NCI-H146 treated with DMSO at 0.1 percent for 48 hours (cell line): Measurements from ENCODE around the gene MLYCD.

Experiments used
- DNase-seq: peaks from one replicate; lab custom pipeline; 2025; ENCODE audit not compliant: unreplicated experiment; lab: John Stamatoyannopoulos, UW

Gene MLYCD

DNA sequence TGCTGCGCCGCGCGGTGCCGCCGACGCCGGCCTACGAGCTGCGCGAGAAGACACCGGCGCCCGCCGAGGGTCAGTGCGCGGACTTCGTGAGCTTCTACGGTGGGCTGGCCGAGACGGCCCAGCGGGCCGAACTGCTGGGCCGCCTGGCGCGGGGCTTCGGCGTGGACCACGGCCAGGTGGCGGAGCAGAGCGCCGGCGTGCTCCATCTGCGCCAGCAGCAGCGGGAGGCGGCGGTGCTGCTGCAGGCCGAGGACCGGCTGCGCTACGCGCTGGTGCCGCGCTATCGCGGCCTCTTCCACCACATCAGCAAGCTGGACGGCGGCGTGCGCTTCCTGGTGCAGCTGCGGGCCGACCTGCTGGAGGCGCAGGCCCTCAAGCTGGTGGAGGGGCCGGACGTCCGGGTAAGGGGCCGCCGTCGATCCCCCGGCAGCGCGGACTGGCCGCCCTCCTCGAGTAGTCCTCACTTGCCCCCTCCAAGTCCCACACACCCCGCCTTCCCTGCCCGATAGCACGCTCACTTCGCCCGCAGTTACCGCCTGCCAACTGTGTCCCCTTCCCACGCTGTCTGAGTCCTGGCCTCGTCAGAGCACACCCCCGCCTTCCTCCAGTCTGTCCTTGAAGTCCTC is 470 bp downstream of the MLYCD start:
- DNase-seq = no peak

DNA sequence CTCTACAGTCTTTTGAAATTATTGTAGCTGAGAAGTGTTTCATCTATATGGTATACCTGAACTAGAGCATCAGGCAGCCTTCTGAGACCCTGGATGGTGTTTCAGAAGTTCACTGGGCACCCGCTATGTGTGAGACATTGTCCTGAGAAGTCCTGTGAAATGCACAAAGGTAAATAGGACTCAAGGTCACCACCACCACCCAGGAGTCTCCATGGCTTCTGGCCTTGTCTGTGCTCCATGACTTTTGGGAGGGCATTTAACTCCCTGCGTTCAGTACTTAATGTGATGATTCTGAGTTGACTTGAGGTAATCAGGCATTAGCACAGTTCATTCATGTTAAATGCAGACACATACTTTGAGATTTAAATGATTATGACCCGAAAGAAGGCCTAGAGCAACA is 1.1 kb downstream of the MLYCD start:
- DNase-seq = no peak

DNA sequence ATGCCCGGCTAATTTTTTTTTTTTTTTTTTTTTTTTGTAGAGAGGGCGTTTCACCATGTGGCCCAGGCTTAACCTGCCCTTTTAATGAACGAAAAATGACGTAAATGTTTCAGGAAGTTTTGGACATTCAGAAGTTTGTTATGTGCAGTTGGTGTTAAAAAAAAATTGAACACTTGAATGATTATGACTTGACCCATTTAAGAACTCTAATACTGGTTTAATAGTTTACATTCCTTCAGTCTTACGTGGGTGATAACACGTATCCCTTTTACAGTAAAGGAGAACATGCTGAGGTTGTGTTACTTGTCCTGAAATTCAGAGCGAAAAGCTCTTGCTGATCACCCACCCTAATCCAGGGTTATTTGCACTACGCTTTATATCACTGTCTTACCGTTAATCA is 1.7 kb downstream of the MLYCD start:
- no peak for DNase-seq

DNA sequence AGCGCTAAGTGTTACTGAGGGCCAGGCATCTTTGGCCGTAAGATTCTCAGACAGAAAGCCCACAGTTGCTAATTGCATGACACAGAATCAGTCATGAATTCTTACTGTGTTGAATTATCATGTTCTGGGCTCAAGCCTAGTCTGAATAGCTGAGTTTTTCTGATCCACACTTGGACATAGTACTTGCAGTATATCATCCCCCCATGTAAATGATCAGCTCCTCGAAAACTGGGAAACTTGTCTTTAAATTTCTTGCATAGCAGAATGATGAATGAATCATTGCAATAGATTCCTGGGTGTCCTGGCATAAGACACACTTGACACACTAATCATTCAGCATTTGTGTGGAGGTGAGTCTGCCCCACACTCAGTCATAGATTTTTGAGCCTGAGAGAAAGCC is 2.2 kb downstream of the MLYCD start:
- no peak for DNase-seq

DNA sequence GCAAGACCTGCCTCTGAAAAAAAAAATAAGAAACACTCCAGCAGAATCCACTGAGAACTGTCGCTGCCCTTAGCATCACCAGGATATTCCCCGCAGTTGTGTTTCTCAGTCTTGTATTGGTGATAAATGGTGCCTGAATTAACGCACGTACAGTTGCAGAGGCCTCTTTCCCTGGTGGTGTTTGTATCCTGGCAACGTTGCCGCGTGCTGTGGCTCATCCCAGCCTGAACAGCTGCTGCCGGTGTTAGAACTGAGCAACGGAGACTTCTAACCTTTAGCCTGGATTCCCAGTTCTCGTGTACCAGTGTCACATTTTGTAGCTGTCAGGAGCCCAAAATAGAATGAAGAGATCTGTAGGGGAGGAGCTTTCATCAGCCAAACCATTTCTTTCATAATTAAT is 4.8 kb downstream of the MLYCD start:
- no peak for DNase-seq

DNA sequence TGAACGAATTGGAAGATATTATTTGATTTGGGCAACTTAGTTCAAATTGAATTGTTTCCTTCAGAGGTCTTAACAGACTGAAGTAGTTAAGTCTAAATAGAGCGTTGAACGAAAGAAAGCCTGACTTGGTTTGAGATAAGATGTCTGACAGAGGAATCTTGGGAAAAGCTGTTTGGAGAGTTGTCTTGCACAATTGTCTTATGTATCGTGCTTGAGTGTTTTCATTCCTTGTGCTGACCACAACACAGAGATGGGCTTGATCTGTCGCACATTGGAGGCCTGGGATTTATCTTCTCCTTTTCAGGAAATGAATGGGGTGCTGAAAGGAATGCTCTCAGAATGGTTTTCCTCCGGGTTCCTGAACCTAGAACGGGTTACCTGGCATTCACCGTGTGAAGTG is 7.8 kb downstream of the MLYCD start:
- no peak for DNase-seq

DNA sequence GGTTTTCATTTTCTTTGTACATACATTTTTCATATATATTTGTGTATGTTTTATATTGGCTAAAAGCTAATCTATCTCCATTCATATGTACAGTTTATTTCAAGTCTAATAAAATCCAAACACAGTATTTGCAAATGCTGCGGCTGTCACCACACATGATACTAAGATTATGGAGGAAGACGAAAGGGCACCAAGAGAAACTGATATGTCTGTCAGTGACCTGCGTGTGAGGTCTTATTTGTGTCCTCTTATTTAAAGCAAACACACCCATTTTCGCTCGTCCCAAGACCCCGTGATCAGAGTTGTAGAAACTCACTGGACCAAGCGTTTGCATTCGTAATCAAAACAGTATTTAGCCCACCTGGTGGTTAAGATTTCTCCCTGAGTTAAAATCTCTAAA is 8.2 kb downstream of the MLYCD start:
- no peak for DNase-seq

DNA sequence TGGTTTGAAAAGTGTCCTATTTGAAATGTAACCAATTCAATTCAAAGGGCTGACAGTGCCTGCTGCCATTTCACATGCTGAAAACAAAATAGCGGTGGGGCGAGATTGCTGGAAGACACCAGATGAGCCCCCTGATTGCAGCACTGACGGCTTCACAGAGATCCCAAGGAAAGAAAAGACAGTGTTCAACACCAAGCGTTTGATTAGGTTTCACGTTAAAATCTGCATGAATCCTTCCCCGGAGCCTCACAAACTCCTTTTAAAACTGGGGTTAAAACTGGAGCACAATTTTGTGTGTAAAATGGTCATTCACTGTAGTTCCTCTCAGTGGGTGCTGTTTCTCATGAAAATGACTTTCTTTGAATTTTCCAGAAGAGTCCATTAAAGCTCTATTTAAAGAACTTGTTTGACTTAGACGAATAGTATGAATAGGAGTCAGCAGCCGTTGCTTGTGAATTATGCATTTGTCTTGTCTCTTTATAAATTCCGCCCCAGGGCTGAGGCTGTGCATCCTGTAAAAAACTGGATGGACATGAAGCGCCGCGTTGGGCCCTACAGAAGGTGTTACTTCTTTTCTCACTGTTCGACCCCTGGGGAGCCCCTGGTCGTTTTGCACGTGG is 8.8 kb downstream of the MLYCD start:
- DNase-seq = no peak

DNA sequence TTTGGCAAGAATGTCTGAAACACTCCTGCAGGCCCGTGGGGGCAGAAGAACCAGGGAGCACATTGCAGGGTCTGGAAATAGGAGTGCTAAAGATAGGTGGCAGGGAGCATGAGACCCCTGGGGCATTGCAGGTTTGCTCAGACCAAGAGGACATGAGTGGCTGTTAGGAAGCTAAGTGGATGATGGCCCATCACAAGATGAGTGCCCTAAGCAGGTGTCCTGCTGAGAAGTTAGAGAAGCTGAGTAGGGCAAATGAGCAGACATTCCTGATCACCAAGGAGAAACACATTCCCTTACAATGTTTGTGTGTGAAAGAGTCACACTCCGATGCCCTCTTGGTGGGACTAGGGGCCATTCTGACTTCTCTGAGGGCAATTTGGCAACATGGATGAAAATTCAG is 9.9 kb downstream of the MLYCD start:
- DNase-seq = no peak

DNA sequence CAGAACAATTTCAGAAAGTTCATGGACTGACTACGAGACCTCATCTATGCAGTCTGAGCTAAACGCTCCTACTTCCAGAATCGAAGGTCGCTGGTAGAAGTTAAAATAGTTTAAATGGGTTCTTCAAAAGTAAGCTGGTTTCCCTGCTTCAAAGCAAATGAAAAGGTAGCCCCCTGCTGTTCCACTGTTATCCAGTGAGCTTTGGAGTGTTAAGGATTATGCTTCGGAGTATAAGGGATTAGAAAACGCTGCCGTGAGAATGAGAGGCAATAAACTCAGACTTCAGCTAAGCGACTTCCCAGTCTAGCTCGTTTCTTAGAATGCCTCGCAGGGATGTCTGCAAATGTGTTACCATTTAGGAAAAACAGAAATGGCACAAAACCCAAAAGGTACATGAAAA is 12.4 kb downstream of the MLYCD start:
- DNase-seq = no peak

DNA sequence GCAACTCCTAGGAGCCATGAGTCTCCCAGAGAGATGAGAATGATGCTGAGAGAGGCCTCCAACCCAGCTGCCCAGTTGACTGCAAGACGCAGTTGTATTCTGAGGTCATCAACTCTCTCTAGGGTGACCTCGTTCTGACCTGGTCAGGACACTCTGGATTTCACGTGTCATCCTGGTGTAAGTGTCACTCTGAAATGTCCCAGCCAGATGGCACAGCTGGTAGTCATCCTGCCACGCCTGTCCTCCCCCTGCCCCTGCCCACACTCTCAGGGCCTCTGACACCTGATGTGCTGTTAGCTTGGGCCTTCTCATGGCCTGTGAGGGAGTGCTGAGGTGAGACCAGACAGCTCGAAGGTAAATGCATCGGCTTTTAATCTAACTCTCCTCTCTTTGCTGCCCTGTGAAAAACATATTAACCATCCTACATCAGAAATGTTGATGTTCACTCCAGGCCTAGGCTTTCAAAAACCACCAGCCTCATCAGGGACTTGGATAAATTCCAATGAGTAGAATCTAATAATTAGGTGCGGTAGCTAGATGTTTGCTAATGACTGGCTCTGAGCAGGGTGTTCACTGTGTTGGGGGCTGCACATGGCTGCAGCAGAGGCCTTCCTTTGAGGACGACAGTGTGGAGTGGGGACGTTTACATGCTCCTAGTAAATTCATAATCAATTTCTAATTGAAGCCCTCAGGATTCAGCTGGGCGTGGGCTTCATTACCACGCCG is 13.8 kb downstream of the MLYCD start:
- no peak for DNase-seq

DNA sequence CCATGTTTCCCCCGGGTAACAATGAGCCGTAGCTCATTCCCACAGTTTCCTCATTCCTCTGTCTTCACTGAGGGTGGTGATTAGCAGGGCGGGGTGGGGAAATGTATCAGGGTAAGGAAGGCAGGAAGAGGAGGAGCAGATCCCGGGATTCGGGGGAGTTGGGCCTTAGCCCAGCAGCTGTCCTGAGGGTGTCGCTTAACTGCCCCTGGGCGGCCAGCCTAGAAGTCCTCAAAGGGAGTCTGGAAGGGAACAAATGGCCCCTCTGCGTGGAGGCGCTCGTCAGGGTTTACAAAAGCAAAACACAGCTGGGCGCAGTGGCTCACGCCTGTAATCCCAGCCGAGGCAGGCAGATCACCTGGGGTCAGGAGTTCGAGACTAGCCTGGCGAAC is 14.3 kb downstream of the MLYCD start:
- DNase-seq = no peak

DNA sequence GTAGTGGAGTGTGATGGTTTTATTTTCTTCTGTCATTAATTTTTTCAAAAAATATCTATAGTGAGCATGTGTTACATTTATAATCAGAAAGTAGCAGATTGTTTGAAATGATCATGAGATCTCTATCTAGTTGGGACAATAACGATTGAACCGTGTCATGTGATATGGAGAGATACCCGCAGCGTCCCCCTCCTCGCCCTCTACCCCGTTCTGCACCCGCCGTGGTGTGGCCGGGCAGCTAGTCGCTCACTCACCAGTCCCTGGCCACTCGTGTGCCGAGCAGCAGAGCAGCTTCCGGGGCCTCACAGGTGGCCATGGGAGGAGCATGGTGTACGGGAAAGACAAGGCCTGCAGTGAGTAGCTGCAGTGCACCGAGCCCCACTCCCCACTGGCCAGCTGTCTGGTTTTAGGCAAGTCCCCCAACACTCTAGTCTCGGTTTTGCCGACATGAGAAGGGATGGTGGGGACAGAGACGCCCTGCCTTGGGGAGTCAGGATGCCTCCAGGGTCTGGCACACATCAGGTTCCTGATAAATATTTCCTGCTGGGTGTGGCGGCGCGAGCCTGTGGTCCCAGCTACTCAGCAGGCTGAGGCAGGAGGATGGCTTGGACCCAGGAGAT is 15.3 kb downstream of the MLYCD start:
- DNase-seq = no peak

DNA sequence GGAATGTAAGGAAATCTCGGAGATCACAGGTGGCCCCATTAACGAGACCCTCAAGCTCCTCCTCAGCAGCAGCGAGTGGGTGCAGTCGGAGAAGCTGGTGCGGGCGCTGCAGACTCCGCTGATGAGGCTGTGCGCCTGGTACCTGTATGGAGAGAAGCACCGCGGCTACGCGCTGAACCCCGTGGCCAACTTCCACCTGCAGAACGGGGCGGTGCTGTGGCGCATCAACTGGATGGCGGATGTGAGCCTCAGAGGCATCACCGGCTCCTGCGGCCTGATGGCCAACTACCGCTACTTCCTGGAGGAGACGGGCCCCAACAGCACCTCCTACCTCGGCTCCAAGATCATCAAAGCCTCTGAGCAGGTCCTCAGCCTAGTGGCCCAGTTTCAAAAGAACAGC is 16.2 kb downstream of the MLYCD start:
- DNase-seq = no peak

DNA sequence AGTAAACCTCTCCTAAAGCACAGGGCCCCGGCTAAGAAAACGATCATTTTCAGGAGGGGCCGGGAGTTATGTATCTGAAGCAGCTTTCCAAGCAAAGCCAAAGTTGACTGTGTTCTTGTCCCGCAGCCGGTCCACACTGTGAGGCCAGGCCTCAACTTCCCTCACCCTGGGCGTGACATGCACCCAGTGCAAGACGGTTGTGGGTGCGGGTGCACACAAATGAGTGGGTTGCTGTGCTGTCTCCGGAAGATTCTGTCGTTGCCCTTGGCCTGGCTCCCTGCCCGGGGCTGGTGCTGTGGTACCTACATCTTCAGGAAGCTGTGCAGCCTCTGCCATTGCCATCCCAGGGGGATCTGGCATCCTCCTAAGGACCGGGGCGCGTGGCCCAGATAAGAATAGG is 16.6 kb downstream of the MLYCD start:
- no peak for DNase-seq

DNA sequence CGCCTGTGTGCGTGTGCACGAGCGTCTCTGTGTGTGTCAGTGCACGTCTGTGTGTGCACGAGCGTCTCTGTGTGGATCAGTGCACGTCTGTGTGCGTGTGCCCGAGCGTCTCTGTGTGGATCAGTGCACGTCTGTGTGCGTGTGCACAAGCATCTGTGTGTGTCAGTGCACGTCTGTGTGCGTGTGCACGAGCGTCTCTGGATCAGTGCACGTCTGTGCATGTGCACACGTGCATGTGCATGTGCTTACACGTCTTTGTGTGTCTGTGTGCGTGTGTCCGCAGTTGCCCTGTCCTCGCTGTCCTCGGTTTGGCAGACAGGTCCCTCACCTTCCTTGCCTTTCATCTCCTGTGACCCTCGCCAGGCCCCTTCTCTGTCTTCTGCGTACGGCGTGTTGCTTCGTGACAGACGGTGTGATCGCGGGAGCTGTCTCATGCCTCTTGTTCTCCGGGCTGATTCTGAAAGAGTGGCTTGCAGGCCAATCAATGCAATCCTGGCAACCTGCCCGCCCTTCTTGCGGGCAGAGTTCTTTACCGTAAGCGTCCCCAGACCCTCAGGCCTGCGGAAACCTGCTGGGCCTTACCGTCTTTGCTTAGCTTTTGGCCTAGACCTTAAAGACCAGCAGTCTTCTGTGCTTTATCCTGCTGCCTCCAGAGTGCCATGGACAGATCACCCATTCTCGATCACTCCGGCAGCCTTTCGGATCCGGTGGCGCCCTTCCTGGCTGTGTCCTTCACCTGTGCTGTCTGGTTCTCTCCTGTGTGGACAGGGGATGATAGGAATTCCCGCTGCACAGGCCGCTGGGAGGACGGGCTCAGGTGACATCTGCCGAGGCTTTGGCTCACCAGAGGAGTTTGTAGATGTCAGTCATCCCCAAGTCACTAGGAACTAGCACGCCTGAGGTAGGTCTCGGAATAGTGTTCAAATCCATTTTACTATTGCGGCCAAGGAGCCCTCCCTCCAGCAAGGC is 18.5 kb downstream of the MLYCD start:
- no peak for DNase-seq

DNA sequence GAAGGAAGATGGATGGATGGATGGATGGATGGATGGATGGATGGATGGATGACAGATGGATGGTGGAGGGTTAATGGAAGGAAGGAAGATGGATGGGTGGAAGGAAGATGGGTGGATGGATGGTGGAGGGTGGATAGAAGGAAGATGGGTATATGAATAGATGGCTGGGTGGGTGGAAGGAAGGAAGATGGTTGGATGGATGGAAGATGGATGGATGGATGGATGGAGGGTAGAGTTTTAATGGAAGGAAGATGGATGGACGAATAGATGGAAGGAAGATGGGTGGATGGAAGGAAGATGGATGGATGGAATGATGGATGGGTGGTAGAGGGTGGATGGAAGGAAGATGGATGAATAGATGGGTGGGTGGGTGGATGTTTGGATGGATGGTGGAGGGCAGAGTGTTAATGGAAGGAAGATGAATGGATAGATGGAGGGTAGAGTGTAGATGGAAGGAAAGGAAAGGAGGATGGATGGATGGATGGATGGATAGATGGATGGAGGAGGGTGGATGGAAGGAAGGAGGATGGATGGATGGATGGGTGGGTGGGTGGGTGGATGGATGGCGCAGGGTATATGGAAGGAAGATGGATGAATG is 22.1 kb downstream of the MLYCD start:
- no peak for DNase-seq

DNA sequence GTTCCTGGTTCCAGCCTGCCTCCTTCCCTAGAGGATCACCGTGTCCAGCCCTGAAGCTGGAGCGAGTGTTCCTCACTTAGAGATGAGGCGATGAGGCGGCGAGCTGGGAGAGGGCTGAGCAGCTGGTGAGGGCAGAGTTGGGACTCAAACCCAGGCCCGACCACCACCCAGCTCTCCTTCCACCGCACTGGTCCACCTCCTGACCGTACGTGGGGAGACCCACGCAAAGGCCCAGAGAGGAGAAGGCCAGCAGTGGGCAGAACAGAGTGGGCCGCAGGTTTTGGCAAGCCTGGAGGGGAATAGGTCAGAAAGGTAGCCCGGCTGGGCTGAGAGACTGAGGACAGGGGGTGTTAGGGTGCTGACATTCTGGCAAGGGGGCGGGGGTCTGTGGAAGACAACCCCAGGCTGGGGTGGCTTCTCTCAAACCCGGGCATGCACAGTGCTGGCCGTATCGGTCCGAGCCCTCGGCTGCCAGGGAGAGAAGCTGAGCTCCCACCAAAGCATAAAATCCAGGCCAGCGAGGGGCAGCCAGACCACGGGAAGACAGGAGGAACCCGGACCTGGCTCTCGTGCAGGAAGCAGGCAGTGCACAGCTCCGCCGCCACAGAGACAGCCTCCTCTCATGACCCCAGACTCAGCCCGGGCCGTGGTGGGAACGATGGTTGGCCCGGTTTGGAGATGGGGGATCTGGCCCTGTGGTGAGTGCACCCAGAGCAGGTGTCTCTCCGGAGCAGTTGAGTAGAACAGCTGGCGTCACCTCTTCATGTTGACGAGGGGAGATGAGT is 24.9 kb downstream of the MLYCD start:
- no peak for DNase-seq

DNA sequence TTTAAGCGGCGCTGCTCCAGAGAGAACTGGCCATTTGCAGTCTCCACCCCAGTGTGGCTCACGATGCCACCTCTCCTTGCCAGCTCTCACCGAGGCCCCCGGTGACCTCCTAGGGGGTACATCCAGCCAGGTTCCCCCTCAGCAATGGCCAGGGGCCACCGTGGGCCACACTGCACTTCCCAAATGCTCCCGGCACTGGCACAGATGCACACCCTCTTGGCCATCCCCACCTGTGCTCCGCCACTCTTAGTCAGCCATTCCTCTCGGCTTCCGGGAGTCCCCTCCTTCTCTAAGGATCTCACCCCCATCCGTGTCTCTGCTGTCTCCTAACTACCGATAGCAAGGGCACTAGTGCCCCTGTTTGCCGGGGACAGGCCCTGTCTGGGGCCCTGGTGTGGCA is 25.8 kb downstream of the MLYCD start:
- DNase-seq = no peak
